ENCODE data around the gene DNAH8. TPM values are rescaled to one million over a fixed set of nuclear protein-coding genes. Genes with fewer than 3 reads are reported as not detected.

Gene DNAH8
- total and polyA plus RNA-seq, 2 donors (not counting 3 experiments of a cell fraction or from before 2014, with no cell fraction given) = 0.29 to 0.61 TPM

DNA sequence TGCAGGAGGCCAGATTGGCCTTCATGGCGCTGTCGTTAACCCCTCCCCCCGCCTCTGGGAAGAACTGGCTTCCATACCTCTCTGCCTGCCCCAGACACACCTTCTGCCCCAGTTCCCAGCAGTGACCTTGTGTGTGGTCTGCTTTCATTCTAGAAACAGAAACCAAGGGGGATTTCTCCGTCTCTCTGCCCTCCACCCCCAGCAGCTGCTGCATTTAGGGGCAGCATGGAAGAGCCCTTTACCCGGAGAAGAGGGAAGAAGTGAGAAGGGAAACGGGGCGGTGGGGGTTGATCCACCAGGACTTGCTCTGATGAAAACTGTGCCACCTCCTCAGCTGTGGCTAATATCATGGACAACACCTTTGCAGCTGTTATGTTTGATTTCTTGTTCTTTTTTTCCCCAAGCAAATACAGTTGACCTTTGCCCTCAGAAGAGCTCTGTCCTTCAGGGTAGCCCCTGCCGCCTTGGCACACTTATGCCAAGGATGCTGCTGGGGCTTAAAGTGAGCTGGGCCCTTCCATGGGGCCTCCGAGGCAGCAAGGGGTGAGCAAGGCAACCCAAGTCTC lies 339.5 kb downstream of the DNAH8 start:
- Histone ChIP-seq H2AFZ (ENCODE audit: low read depth, low read length) (no peak overlapping the region), H3K4me1 (ENCODE audit: control insufficient read depth, extremely low read depth, insufficient read depth, low read length) (no peaks in the 10 kb centered on the region), H3K4me3 (replicated peaks in 1 of 3; ENCODE audit: insufficient read depth in 1 of 3, low read depth in 1 of 3, low read length in 3 of 3) (no peak overlapping the region), H3K27me3 (ENCODE audit: control insufficient read depth in 2 of 2, insufficient read depth in 2 of 2, low read length in 2 of 2) (peaks cover 4 to 7% of the 10 kb centered on the region in 2 experiments), H4K20me1 (replicated peaks; ENCODE audit: control insufficient read depth, extremely low read depth, insufficient read depth, low read length) (no peaks in the 10 kb centered on the region), H3K79me2 (ENCODE audit: control insufficient read depth, insufficient read depth, low read length) (no peaks in the 10 kb centered on the region), H3K9me3 (replicated peaks; ENCODE audit: control insufficient read depth, insufficient read depth, low read length) (no peaks in the 10 kb centered on the region), H3K9me1 (replicated peaks; ENCODE audit: control insufficient read depth, extremely low read depth, insufficient read depth, low read length) (no peaks in the 10 kb centered on the region), H3K4me2 (ENCODE audit: insufficient read depth, low read length) (no peak overlapping the region), H3K27ac (ENCODE audit: insufficient read depth, low read depth, low read length) (no peak overlapping the region), H3K36me3 (ENCODE audit: control insufficient read depth in 2 of 2, extremely low read depth in 1 of 2, insufficient read depth in 2 of 2, low read length in 2 of 2) (no peaks in the 10 kb centered on the region), H3K9ac (replicated peaks; ENCODE audit: extremely low read depth, insufficient read depth, low read length) (no peak overlapping the region)
- BruUV-seq (replicated peaks) = no TSS peak
- FAIRE-seq (no peak), DNase-seq (ENCODE audit: low read depth, low spot score) (no peak)
- intact Hi-C loops (cut with micrococcal nuclease) (no loop called here), dilution Hi-C loops (cut with MboI; ENCODE audit: extremely low pct_ligation_motif_present, low sequenced_read_pairs) (no loop called here)
- ChIA-PET CTCF (no interaction called here), POLR2A (no interaction called here)
- TF ChIP-seq FOS (IDR thresholded peaks at IDR 0.05; ENCODE audit: borderline replicate concordance, insufficient read depth, low read length) (no peak), POLR2A (IDR thresholded peaks at IDR 0.05; ENCODE audit: low read depth, low read length) (no peak), JUN (IDR thresholded peaks at IDR 0.05; ENCODE audit: borderline replicate concordance, insufficient read depth, insufficient read length, low read depth) (no peak)

DNA sequence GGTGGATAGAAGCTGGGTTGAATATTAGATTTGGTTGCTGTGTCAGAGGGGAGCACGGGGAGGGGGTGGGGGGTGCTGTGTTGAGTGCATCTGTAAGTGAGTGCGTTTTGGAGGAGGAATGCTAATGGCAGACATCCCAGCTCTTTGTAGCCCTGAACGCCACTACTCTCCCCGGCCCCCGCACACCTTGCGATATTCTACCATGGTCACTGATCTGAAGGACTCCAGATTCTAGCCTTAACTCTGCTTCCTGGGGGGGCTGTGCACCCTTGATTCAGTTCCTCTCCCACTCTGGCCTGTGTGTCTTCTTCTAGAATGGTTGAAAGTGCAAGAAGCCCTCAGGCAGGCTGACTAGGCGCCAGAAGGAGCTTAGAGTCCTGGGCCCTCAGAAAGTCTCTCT lies 340.6 kb downstream of the DNAH8 start:
- Histone ChIP-seq H3K4me1 (ENCODE audit: control insufficient read depth, extremely low read depth, insufficient read depth, low read length) (no peaks in the 10 kb centered on the region), H3K36me3 (ENCODE audit: control insufficient read depth in 2 of 2, extremely low read depth in 1 of 2, insufficient read depth in 2 of 2, low read length in 2 of 2) (no peaks in the 10 kb centered on the region), H3K27ac (ENCODE audit: insufficient read depth, low read depth, low read length) (no peak overlapping the region), H3K27me3 (ENCODE audit: control insufficient read depth in 2 of 2, insufficient read depth in 2 of 2, low read length in 2 of 2) (no peaks in the 10 kb centered on the region), H3K9ac (replicated peaks; ENCODE audit: extremely low read depth, insufficient read depth, low read length) (no peak overlapping the region), H3K4me3 (replicated peaks in 1 of 3; ENCODE audit: insufficient read depth in 1 of 3, low read depth in 1 of 3, low read length in 3 of 3) (no peak overlapping the region), H3K9me1 (replicated peaks; ENCODE audit: control insufficient read depth, extremely low read depth, insufficient read depth, low read length) (no peaks in the 10 kb centered on the region), H3K9me3 (replicated peaks; ENCODE audit: control insufficient read depth, insufficient read depth, low read length) (no peaks in the 10 kb centered on the region), H4K20me1 (replicated peaks; ENCODE audit: control insufficient read depth, extremely low read depth, insufficient read depth, low read length) (no peaks in the 10 kb centered on the region), H3K4me2 (ENCODE audit: insufficient read depth, low read length) (no peak overlapping the region), H3K79me2 (ENCODE audit: control insufficient read depth, insufficient read depth, low read length) (no peaks in the 10 kb centered on the region), H2AFZ (ENCODE audit: low read depth, low read length) (no peak overlapping the region)
- no peak for DNase-seq (ENCODE audit: low read depth, low spot score)
- CTCF ChIA-PET = interaction anchor here (0.6 kb wide), 1 partner anchor 179 kb away, joined by 3 read pairs; no protein-coding TSS in a partner anchor
- TF ChIP-seq JUN (IDR thresholded peaks at IDR 0.05; ENCODE audit: borderline replicate concordance, insufficient read depth, insufficient read length, low read depth) = no peak
- no peak for TF ChIP-seq POLR2A (IDR thresholded peaks at IDR 0.05; ENCODE audit: low read depth, low read length)
- TF ChIP-seq, protein P1, sequence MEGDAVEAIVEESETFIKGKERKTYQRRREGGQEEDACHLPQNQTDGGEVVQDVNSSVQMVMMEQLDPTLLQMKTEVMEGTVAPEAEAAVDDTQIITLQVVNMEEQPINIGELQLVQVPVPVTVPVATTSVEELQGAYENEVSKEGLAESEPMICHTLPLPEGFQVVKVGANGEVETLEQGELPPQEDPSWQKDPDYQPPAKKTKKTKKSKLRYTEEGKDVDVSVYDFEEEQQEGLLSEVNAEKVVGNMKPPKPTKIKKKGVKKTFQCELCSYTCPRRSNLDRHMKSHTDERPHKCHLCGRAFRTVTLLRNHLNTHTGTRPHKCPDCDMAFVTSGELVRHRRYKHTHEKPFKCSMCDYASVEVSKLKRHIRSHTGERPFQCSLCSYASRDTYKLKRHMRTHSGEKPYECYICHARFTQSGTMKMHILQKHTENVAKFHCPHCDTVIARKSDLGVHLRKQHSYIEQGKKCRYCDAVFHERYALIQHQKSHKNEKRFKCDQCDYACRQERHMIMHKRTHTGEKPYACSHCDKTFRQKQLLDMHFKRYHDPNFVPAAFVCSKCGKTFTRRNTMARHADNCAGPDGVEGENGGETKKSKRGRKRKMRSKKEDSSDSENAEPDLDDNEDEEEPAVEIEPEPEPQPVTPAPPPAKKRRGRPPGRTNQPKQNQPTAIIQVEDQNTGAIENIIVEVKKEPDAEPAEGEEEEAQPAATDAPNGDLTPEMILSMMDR (IDR thresholded peaks at IDR 0.05; ENCODE audit: extremely low read depth in 1 of 2, insufficient read depth in 1 of 2, low read depth in 1 of 2, low read length in 2 of 2) = no peak
- TF ChIP-seq POLR2AphosphoS5 (IDR thresholded peaks at IDR 0.05; ENCODE audit: insufficient read depth, low read depth, low read length) = no peak
- no peak for TF ChIP-seq FOS (IDR thresholded peaks at IDR 0.05; ENCODE audit: borderline replicate concordance, insufficient read depth, low read length)
- no peak for TF ChIP-seq GATA2 (IDR thresholded peaks at IDR 0.05; ENCODE audit: insufficient read depth, insufficient read length, low read depth, low read length)
- TF ChIP-seq MYC (IDR thresholded peaks at IDR 0.05; ENCODE audit: low read depth, low read length) = no peak
- TF ChIP-seq, protein P2, sequence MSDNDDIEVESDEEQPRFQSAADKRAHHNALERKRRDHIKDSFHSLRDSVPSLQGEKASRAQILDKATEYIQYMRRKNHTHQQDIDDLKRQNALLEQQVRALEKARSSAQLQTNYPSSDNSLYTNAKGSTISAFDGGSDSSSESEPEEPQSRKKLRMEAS (IDR thresholded peaks at IDR 0.05; ENCODE audit: insufficient read depth, insufficient read length) = no peak
- no peak for TF ChIP-seq EZH2 (IDR thresholded peaks at IDR 0.05; ENCODE audit: borderline replicate concordance, low read depth, low read length, severe bottlenecking)
- BruUV-seq (replicated peaks) = no TSS peak
- dilution Hi-C loops (cut with MboI; ENCODE audit: extremely low pct_ligation_motif_present, low sequenced_read_pairs) (no loop called here), intact Hi-C loops (cut with micrococcal nuclease) (no loop called here)
- no peak for FAIRE-seq
- POLR2A ChIA-PET = no interaction called here
